GDM1 (cell line): ENCODE data around the gene ZBTB20.

Source experiments
- DNase-seq: peaks from one replicate; lab custom pipeline; 2025; lab: John Stamatoyannopoulos, UW

ZBTB20 gene

GRCh38 chr3:114444216-114444615 is 702.9 kb downstream of the ZBTB20 start:
- DNase-seq = no peak

DNA sequence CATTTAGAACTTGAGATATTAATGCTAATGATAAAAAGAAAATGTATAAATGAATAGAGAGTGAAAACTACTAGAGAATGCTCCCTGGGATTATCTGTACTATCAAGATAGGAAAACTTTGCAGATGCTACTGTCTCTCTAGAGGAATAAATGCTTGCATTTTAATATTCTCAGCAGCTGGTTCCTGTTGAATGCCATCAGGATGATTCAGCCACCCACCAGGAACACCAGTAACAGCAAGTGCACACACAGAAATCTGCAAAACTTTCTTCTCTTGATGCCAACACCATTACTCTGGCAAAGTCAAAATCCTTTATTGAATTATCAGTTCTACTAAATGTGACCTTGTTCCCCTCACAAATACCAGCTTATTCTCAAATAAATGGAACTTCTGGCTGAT is 704.8 kb downstream of the ZBTB20 start:
- DNase-seq = no peak

GRCh38 chr3:114441386-114441785 is 705.7 kb downstream of the ZBTB20 start:
- no peak for DNase-seq

- no peak for DNase-seq
Observed at GRCh38 chr3:114440700-114441099, 706.4 kb downstream of the ZBTB20 start.

GRCh38 chr3:114439284-114439683 is 707.8 kb downstream of the ZBTB20 start:
- no peak for DNase-seq

DNA sequence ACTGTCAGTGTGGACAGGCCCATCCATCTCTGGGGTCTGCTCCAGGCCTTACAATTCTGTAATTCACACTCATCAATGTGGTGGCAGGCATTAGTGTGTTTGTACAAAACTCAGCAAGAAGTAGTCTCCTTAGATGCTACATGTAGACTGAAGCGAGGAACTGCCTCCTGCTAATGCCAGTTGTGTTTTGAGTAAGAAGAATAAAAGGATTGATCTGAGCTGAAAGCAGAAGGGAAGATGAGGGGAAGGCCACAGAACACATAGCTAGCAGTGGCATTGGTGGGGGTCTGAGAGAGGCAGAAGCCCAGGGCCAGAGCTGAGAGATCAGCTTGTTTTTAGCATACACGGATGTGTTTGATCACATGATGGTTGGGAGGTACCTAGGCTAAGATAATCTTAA is 709.2 kb downstream of the ZBTB20 start:
- no peak for DNase-seq

- no peak for DNase-seq
Observed at GRCh38 chr3:114436182-114436581, 710.9 kb downstream of the ZBTB20 start.

DNA sequence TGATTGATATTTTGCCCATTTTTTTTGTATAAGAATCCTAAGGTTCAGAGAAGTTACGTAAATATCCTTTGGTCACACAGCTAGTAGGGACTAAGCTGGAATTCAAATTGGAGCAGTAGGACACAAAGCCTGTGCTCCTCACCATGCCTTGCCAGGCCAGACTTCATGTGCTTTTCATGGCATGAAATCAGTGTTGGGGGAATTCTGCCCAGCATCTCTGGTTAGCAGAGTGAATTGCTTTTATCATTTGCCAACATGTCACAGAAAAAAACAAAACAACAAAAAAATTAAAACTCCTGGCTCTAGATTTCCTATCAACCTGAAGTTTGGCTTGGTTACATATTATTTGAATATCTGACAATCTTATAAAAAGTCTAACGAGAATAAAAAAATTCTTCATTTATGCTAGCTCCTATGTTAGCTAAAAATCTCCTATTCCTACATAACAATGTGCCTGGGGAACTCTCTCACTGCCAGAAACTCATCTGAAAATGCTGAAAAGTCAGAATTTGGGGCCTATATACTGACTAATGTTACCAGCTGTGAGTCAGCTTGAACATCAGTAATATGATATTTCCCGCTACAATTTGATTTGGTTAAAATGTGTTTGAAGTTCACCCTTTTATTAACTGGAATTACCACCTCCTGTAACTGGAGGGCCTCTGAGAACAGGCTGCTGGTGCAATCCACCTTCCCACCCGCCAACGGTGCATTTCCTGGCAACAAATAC is 711.5 kb downstream of the ZBTB20 start:
- DNase-seq = no peak

- no peak for DNase-seq
Observed at GRCh38 chr3:114432310-114432709, 714.8 kb downstream of the ZBTB20 start.

DNA sequence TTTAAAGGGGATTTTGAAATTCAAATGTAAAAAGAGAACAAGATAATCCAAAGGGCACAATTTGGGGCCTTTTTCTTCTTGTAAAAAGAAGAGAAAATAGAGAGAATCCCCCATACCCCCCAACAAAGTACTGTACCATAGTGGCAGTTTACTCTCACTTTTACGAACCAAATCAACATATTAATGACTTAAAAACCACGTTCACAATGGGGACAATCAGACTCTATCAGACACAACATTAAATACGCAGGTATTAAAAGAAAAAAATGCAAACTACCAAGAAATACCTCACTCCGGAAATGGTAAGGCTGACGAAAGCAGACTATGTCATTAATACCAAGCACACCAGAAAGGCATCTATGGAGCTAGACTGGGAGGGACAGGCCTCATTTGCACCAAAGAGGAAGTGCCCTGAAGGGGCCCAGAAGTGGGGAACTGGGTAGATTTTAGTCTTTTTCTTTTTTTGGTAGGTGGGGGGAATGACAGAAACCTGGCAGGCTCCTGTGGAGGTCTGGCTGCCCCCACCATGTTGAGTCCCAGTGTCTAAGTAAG is 719.0 kb downstream of the ZBTB20 start:
- no peak for DNase-seq

DNA sequence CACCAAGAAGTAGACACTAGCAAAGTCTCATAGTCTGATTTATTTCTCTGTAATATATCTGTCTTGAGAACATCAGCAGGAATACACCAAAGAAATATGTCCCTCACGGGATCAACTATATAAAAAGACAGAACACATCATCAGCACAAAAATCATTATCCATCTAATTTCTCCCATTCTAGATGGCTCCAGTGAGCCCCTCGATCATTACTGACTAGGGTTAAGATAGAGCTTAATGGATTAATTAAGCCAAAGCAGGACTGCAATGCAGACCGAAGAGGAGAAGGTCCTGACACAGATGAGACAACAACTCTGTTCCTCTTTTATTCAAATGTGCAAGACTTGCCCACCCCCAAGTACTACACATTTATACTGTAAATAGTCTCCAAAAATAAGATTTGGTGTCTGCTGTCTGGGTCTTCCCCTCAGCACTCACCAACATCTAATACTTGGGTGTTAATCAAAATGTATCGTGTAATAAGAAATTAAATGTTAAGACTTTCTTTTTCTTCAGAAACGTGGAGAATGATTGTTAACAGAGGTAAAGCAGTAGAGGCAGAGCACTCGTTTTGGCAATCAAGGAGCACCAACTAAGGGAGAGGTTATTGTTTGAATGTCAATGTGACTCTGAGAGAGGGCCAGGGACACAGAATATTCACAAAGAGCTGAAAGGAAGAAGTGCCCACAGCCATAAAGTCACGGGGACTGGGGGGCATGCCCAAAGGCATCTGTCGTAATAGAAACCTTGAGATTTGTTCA is 719.6 kb downstream of the ZBTB20 start:
- no peak for DNase-seq

DNA sequence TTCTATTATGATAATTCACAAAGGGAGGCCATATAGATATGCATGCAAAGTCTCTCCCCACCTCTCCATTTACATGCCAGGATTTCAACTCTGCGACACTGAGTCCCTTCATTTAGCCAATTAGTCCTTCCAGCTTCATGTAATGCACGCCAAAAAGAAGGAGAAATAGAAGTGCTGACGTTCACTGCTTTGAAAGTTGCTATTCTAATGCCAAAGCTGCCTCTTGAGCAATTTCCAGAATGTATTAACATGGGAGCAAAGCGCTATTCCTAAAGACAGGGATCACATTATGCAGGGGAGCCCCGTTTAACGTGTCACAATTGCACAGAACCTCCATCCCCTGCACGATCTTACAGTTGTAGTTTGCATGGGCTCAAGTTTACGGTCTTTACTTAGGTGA is 722.8 kb downstream of the ZBTB20 start:
- no peak for DNase-seq

DNA sequence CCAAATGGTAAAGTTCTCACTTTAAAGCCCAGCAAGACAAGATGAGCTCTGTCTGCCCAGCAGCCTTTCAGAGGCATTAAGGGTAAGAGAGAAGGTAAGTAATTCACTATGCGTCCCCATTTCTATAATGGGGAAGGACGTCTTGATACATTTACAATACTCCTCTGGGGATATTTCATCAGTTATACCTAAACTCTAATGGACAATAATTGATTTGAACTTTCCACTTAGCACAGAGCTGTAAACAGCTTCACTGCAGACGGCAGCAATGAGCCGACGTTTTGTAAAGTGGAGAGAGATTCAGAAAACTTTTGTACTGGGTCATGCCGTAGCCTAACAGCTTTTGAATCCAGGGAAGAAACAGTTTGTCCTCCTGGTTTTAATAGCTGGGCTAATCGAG is 725.9 kb downstream of the ZBTB20 start:
- DNase-seq = no peak

GRCh38 chr3:114420072-114420471 is 727.0 kb downstream of the ZBTB20 start:
- DNase-seq = no peak

GRCh38 chr3:114418724-114419543 is 728.2 kb downstream of the ZBTB20 start:
- DNase-seq = peak; percentile 12

DNA sequence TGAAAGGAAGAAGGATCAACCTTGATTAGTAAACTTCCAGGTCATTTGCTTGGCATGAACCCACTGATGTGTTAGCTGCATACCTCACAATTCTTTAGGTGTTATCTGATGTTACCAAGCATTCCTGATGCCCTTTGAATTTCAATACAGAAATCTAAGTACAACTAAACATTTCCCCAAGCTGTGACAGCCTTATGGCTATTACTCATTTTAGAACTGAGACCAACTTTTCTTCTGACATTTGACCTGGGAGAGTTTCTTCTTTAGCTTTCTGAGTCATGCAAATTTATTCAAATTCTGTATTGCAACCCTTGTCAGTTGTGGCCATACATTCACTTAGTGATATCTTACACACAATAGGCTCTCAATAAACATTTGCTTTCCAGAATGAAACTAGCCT is 729.0 kb downstream of the ZBTB20 start:
- no peak for DNase-seq

DNA sequence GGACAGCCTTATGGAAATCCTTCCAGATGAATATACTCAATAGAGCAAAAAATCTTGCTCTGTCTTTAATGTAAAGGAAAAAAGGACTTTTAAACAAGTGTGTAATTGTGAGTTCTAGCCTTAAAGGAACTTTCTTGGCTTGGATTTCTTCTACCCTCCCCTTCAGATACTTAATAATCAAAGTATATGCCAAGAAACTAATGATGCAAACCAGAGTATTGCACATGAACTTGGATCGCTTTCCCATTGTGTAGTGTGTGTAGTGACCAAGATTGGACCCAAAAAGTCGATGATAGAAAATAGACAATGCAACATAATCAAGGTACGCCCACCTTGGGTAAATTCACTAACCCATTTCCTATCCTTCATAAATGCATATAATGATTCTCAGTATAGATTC is 729.4 kb downstream of the ZBTB20 start:
- no peak for DNase-seq

- no peak for DNase-seq
Observed at GRCh38 chr3:114417265-114417664, 729.8 kb downstream of the ZBTB20 start.

DNA sequence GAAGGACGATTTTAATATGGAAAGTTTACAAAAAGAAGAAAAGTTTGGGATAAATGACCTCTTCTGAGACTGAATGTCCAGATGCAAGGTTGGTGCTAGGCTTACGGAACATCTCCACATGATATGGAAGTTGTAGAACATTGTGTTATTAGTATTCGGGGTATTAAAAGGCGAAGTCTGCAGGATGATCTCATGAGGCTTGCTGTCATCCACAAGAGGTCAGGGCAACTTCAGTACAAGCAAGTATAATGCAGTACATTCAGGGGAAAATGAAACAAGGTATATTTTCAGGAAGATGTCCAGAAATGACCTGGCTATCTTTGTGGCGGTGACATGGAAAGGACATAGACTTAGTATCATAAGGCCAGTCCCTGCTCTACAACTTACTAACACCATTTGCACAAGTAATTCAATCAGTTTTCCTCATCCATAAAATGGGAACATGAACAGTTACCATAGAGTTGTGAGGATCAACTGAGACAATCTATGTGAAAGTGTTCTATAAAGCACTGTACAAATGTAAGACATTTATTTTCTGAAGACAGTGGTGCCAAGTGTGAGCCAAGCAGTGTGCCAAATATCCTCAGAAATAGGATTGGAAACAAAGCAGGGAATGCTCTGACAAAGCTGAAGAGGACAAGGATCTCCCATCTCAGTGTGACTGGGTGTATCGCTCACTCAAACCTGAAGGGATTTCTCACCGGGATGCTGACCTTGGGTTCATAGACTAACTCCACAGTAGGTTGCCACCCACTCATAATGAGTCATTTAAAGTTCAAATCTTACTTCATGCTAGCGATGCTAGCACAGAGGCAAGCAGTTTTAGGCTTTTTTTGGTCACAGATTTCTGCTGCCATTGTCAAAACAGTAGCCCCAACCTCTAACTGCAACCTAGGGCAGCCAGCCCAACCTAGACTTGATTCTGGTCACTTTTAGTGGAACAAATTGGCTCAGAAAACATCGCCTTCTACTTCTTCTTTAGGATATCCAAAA is 735.0 kb downstream of the ZBTB20 start:
- no peak for DNase-seq

GRCh38 chr3:114411190-114411668 is 735.9 kb downstream of the ZBTB20 start:
- no peak for DNase-seq
